GM21360 (cell line): ENCODE measurements around the gene NDUFB10.

Experiments used
- ATAC-seq: cut with Tn5 transposase; IDR thresholded peaks from one replicate; pipeline ENCODE4 v1.9.1; 2021; ENCODE audit warnings: mild to moderate bottlenecking, moderate library complexity; ENCODE audit not compliant: unreplicated experiment

Gene NDUFB10

DNA sequence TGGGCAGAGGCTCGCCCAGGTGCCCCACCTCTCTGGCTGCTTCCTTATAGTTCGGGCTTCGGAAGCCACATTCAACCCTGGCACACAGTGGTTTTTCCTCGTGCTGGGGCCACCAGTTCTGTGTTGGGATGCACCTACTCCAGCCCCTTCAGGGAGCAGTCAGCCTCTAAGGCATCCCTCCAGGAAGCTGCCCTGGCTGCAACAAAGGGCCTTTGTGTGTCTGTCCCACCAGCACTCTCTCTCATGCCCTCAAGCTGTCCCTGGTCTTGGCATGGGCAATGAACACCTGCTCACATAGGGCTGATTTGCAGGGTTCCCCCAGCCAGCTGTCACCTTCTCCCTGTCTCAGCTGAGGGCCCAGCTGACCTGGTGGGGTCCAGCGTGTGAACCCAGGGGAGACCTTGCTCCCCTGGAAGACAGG, 22.7 kb downstream of the NDUFB10 start:
- no peak for ATAC-seq

DNA sequence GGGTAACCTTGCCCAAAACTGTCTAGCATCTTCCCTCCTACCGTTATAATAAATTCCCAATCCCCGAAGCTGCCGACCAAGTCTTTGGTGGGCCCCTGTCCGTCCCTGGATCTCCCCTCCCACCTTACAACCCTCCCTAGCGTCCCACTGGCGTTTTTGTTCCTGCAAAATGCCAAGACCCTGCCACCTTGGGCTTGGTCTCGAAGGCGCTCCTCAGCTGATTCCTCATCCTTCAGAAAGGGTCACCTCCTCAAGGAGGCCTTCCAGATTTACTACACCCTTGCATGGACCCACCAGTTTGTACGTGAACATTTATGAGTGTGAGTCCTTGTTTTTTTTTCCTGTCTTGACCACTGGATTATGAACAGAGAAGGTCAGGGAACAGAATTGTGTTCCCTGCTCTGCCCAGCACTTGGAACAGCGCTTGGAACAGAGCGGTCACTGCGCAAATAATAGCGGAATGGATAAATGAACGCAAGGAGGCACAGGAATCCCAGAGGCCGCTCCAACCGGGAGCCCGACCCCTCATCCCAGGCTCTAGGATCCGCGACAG, 23.7 kb downstream of the NDUFB10 start:
- no peak for ATAC-seq

DNA sequence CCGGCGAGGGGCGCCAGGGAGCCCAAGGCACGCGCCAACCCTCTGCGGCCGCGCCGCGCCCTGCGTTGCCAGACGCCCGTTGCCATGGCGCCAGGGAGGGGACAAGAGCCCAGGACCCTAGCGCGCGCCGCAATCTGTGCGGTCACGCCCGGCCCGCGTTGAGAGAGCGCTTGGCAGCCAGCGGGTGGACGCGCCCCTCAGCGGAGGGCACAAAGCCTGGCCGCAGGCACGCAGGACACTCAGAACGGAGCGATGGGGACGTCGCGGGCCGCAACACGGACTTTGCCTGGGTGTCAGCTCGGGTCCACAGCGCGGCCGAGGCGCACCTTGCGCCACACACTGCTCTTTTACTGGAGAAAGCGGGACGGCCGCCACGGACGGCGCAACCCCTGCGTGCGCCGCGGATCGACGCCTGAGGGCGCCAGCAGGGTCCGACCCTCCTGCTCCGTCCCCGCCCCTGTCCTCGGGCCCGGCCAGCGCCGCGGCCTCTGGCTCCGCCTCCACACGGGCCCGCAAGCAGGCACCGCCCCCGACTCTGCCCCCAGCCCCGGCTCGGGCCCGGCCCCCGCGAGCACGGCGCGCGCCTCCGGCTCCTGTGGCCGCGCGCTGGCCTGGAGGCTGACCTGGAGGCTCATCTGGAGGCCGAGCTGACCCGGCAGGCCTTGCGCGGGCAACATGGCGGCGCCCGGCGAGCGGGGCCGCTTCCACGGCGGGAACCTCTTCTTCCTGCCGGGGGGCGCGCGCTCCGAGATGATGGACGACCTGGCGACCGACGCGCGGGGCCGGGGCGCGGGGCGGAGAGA, 24.4 kb downstream of the NDUFB10 start, which contains the start of gene GFER:
Gene GFER (plus strand): TSS at position 650 of the 803 bp plus-strand sequence. CDS start 26 bp downstream, at position 676.
- ATAC-seq: peak; percentile 67

DNA sequence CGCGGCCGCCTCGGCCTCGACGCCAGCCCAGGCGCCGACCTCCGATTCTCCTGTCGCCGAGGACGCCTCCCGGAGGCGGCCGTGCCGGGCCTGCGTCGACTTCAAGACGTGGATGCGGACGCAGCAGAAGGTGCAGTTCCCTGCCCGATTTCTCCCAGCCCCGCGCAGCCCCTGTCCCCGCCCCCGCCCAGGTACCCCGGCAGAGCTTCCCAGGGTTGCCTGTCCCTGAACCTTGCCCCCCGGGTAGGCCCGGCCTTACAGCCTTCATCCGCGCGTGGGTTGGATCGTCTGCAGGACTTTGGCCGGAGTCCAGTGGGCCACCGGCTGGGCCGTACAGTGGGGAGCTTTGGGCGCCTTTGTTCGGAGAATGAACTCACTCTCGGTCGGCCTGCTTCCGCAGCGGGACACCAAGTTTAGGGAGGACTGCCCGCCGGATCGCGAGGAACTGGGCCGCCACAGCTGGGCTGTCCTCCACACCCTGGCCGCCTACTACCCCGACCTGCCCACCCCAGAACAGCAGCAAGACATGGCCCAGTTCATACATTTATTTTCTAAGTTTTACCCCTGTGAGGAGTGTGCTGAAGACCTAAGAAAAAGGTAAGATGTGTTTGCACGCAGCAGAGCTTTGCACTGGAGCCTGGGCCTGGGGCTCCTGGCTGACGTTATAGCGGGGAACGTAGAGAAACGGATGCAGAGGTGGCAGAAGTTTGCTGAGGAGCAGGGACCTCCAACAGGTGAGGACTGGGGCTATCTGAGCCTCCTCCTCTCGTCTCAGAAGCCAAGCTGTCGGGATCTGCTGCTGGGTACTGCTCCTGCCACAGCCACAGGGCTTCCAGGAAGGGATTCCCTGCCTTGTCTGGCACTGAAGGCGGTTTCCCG, 25.2 kb downstream of the NDUFB10 start:
- ATAC-seq: peak; percentile 5

DNA sequence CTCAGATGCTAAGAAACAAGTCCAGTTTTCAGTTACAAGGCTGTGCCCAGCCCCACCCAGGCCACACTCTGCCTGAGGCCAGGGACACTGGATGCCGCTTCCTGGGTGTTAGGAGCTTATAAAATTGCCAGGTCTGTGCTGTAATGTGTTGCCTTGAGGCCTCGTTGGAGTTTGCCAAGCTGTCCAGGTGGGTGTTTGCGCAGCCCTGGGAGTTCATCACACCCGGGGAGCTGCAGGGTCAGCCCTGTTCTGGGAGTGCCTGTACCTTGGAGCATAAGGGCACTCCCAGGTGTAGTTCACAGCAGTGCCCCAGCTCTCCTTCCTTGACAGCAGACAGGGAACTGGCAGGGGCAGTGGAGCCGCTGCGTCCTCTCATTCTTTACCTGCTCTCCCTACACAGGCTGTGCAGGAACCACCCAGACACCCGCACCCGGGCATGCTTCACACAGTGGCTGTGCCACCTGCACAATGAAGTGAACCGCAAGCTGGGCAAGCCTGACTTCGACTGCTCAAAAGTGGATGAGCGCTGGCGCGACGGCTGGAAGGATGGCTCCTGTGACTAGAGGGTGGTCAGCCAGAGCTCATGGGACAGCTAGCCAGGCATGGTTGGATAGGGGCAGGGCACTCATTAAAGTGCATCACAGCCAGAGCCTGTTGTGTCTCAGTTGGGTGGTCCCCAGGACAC, 26.3 kb downstream of the NDUFB10 start:
- no peak for ATAC-seq

DNA sequence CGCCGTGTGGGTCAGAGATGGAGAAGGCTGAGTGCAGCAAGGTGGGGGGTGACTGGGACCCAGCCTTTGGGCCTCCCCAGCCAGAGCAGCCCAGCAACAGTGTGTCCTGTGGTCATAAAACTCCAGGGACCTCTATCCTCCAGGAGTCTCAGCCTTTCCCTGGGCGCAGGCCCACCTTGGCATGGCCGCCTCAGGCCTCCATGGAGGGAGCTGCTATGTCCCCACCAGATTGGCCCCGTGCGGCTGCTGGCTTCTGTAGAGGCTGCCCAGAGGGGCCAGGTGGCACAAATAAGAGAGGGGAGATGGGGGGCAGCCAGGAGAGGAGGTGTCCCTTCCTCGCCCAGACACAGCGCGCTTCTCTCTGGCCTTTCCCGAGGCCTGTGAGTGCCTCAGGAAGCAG, 27.9 kb downstream of the NDUFB10 start:
- ATAC-seq: no peak

DNA sequence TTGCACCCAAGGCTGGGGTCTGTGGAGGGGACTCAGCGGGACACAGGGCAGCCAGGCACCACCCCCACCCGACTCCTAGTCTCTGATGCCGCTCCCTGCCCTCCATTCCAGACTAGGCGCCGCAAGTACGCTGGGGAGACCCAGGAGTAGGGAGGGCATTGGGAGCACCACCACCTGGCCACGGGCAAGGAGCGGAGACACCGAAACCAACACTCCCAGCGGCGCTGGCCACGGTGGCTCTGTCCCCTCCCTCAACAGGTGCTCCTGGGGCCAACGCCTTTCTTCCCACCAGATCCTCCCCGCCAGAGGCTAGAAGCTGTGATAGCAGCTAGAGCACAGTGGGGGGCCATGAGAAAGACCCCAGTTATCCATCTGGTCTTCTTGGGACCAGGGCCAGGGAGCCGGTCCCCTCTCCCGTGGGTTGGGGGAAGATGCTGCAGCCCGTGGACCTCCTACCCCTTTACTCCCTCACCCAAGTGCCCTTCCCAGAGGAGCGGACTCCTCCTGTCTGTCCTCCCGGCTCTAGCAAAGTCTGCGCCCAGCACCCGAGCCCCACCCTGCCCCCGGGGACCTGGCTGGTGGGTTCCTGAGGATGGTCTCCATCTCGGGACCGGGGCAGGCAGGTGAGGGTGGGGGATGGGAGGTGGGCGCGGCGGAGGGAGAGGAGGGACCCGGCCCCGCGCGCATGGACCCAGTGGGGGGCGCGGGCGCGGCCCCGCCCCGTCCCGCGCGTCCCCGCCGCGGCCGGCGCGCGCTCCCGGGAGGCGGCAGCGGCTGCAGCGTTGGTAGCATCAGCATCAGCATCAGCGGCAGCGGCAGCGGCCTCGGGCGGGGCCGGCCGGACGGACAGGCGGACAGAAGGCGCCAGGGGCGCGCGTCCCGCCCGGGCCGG, 30.1 kb downstream of the NDUFB10 start, which contains the start of gene SYNGR3:
Gene SYNGR3 (plus strand): TSS at position 762 of the 892 bp plus-strand sequence. CDS start 133 bp downstream, outside the sequence.
- no peak for ATAC-seq

DNA sequence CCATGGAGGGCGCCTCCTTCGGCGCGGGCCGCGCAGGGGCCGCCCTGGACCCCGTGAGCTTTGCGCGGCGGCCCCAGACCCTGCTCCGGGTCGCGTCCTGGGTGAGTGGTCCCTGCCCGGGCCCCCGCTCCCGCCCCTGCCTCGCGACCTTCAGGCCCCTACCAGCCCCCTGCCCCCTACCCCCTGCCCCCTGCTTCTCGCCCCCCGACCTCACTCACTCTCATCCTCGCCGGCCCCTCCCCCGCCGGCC, 30.7 kb downstream of the NDUFB10 start:
- ATAC-seq: no peak

DNA sequence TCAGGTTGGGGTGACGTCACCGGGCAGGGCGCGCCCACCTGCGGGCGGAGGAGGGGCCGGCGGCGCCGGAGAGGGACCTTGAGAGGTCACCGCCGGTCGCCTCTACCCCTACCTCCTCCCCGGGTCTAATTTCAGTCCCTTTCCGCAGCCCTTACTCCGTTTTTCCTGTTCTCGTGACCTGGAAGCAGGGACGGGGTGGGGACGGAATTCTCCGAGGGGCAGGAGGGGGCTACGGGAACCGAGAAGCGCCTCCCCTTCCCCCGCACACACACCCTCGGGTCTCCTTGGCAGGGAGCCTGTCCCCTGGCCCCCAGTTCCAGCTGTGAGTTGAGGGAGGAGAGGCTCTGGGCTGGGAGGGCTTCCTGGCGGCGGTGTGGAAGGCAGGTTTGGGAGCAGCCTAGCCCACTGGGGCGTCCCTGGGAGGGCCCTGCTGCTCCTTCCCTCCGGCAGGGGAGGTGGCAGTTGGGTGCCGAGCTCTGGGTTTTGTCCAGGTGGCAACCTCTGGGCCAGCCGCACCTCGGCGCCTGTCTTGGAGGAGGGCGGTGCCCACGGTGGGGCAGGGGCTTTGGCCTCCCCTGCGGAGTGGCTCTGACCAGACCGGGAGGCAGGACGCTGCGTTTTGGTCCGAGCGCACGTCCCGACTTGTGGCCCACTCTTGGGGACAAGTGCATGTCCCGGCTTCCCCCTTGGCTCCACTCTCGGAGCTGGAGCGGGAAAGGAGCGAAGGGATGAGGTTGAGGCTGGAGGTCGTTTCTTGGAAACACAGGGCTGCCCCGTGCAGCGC, 31.2 kb downstream of the NDUFB10 start:
- no peak for ATAC-seq

DNA sequence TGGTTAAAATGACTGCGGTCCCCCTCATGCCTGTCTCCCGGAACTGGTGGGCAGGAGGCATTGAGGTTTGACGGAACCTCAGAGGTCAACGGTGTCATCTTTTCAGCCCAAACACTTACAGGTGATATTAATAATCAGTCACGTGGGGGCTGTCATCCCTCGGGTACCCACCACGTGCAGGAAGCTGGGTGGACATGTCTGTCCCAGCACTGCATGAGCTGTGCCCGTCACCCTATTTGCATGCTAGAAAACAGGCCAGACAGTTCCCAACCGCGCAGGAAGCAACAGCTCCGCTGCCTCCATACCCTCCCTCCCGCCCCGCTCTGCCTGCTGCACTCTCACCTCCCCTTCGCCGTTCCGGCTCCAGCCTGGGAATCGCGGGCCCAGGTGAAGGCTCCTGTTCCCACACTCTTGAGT, 31.8 kb downstream of the NDUFB10 start:
- ATAC-seq: no peak

DNA sequence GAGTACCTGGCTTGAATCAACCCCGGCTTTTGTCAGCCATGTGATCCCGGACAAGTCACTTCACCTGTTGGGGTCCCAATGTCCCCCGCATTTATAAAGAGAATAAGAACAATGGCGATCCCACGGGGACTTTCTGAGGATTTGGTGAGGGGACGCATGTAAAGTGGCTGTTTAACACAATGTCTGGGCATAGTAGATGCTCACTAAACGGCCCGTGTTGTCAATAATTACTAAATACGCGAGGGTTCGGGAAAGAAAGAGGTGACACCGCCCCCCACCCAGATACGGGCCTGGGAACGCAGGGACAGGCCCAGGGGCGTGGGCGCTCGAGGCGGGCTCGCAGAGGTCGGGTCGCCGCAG, 32.2 kb downstream of the NDUFB10 start:
- no peak for ATAC-seq

DNA sequence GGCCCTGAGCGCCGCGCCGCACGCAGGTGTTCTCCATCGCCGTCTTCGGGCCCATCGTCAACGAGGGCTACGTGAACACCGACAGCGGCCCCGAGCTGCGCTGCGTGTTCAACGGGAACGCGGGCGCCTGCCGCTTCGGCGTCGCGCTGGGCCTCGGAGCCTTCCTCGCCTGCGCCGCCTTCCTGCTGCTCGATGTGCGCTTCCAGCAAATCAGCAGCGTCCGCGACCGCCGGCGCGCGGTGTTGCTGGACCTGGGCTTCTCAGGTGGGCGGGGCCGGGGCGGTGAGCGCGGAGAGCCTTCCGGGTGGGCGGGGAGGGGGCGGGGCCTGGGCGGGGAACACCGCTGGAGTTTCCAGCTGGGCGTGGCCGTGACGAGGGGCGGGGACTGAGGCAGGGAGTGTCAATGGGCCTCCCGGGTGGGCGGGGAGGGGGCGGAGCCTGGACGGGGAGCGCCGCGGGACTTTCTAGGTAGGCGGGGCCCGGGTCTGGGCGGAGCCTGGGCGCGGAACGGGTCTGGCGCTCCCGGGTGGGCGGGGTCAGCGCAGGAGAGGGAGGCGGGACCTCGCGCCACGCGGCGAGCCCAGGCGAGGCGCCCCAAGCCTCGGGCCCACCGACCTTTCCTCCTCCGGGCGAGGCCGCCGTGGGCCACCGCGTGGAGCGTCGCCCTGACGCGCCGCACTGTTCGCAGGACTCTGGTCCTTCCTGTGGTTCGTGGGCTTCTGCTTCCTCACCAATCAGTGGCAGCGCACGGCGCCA, 32.8 kb downstream of the NDUFB10 start:
- peak; percentile 42 for ATAC-seq

DNA sequence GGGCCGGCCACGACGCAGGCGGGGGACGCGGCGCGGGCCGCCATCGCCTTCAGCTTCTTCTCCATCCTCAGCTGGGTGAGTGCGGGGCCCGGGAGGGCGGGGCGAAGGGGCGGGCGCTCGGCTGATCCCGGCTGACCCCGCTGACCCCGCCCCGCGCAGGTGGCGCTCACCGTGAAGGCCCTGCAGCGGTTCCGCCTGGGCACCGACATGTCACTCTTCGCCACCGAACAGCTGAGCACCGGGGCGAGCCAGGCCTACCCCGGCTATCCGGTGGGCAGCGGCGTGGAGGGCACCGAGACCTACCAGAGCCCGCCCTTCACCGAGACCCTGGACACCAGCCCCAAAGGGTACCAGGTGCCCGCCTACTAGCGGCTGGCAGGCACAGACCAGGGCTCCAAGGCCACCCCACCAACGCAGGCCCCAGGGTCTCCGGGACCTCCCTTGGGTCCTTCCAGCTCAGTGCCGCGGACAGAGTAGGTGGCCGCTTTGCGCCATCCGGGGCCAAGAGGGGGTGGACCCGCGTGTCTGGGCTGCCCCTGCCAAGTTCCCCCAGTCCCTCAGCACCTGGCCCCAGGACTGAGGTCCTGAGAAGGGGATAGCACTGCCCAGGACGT, 33.5 kb downstream of the NDUFB10 start:
- no peak for ATAC-seq

DNA sequence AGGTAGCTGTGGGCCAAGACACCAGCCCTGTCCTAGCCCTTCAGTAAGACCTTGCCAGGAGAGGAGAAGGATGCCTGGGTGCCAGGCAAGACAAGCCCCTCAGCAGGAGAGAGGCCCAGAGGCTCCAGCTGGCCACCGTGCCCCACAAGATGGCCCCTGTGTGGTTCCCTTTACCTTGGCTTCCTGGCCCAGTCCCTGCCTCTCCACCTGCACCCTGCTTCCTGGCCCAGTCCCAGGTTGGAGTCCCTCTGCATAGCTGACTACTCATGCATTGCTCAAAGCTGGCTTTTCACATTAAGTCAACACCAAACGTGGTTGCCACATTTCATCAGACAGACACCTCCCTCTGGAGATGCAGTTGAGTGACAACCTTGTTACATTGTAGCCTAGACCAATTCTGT, 34.4 kb downstream of the NDUFB10 start:
- no peak for ATAC-seq

DNA sequence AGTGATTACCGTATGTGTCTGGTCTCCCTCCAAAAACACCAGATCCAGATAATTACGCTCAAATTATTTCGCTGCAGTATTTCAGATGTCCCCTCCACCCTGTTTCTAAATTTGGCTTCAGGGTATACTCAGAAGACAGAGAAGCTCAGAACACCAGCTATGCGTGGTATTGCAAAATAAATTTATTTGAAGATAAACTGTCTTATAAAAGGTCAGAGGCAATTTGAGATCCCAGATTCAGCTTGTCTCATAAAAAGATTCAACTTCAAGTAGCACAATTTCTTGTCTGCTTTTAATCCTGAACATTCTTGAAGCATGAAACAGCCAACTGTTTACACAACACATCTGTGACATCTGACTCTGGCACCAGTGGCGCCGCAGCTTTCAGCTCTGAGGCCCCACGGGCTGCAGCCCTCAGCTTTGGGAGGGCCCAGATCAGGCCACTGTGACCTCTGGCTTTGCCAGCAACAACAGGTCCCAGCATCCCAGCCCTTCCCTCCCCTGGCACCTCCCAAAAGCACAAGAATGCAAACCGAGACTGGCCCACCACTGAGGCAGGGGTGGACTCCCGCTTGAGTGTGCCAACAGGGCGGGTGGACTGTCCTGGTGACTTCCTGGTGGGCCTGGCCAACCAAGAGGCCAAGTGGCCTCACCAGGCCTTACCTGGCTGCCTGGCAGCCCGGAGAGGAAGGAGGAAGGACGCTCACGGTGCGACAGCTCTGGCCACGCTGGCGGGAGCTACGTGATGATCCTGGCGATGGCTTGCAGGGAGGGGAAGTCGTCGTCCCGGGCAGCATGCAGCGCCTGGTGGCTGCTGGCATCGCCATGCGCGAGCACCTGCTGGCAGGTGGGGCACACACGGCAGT, 38.4 kb downstream of the NDUFB10 start:
- no peak for ATAC-seq

DNA sequence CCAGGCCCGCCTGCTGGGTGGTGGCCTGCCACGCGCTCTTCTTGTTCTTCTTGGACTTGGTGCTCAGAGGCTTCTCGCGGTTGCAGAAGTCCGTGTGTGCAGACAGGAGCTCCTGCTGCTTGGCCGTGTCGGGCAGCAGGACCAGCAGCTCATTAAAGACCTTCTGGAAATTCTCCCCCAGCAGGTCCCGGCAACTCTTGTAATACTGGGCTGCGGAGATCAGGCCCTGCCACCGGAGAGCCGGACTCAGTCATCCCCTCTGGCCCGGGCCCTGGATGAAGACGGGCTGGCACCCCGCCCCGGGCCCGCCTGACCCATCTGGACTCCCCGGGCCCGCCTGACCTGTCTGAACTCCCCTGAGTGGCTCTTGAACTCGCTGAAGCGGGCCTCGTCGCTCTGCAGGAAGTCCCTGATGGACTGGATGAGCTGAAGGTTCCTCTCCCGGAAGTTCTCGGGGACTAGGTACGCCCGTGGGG, 39.1 kb downstream of the NDUFB10 start:
- ATAC-seq: no peak
